Mucosa of descending colon (tissue), 3 donors: ENCODE measurements around the gene ZNF813. TPM values are rescaled to one million over a fixed set of nuclear protein-coding genes. Genes with fewer than 3 reads are reported as not detected.

Source experiments
- ATAC-seq: fragments of 200-7000 bp; cut with Tn5 transposase; one replicate; pipeline ENCODE4 v1.9.1; 2020; ENCODE audit warnings: mild to moderate bottlenecking, moderate library complexity
- DNase-seq, 3 donors: peaks; one replicate each; pipeline ENCODE4 v3.0.0-alpha.2; 2020
- H3K36me3 ChIP-seq: fragments of 200-600 bp; one replicate; pipeline ENCODE4 v1.8.0; 2021; ENCODE audit warnings: low read depth, mild to moderate bottlenecking
- H3K4me1 ChIP-seq: fragments of 200-600 bp; one replicate; pipeline ENCODE4 v1.8.0; 2021; ENCODE audit warnings: low read depth, mild to moderate bottlenecking
- H3K4me3 ChIP-seq: fragments of 200-600 bp; one replicate; pipeline ENCODE4 v1.8.0; 2021; ENCODE audit warnings: mild to moderate bottlenecking
- H3K9me3 ChIP-seq: fragments of 200-600 bp; one replicate; pipeline ENCODE4 v1.8.0; 2021; ENCODE audit warnings: mild to moderate bottlenecking
- CTCF ChIP-seq: fragments of 200-600 bp; IDR thresholded peaks from one replicate; pipeline ENCODE4 v1.8.0; 2022; ENCODE audit warnings: antibody characterized with exemption, mild to moderate bottlenecking
- intact Hi-C, 2 donors: fragments of 100-400 bp; cut with DNase I in 1 of 2; cut with micrococcal nuclease in 1 of 2; formaldehyde crosslinking; loops; one replicate each; pipeline versions ENCODE4 v1.11.0 to v1.11.1; 2022; cut with DNase I, micrococcal nuclease
- total RNA-seq, 3 donors: library from RNA; stranded (reverse); fragmentation: NEBNext Ultra II Directional in 2 of 3; extraction: Animal tissue kit (Norgen Biotek cat#: 25700) in 2 of 3; gene quantifications; one replicate each; pipeline versions ENCODE4 v1.2.1 to v1.2.4, GENCODE V29; 2021 to 2023
- donor health status: DM: no; HTN: no; CAD: no; lungs with moderate emphysema.
- donor health status: DM: no; HTN: no; CAD: no.
- donor health status: DM: no; HTN: yes; CAD: no.

Gene ZNF813
- total RNA-seq, 3 donors from 2014 or later, result 3.7 to 4.5 (median 4.1) TPM

DNA sequence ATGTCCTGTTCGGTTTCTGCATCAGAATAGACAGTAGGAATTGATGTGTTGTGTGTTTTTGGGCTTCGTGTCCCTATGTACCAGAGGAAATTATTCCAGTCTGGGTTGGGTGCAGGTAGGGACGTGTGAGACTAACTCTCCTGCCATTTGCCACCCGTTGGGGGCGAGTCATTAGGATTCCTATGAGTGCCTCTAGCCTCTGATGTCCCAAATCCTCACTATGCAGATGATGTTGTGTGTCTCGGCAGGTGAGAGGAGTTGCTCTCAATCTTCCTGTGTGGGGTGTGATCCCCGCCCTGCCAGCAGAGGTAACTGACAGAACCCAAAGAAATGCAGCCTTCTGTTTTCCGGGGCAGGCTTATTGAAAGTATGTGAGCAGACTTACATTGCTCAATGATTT lies 39.2 kb downstream of the ZNF813 start:
- Histone ChIP-seq H3K4me3 (no peak overlapping the region), H3K9me3 (no peaks in the 10 kb centered on the region), H3K4me1 (no peaks in the 10 kb centered on the region), H3K36me3 (no peaks in the 10 kb centered on the region)
- no peak for TF ChIP-seq CTCF
- DNase-seq, result no peak
- intact Hi-C loops, result no loop called here
- ATAC-seq, result no peak

DNA sequence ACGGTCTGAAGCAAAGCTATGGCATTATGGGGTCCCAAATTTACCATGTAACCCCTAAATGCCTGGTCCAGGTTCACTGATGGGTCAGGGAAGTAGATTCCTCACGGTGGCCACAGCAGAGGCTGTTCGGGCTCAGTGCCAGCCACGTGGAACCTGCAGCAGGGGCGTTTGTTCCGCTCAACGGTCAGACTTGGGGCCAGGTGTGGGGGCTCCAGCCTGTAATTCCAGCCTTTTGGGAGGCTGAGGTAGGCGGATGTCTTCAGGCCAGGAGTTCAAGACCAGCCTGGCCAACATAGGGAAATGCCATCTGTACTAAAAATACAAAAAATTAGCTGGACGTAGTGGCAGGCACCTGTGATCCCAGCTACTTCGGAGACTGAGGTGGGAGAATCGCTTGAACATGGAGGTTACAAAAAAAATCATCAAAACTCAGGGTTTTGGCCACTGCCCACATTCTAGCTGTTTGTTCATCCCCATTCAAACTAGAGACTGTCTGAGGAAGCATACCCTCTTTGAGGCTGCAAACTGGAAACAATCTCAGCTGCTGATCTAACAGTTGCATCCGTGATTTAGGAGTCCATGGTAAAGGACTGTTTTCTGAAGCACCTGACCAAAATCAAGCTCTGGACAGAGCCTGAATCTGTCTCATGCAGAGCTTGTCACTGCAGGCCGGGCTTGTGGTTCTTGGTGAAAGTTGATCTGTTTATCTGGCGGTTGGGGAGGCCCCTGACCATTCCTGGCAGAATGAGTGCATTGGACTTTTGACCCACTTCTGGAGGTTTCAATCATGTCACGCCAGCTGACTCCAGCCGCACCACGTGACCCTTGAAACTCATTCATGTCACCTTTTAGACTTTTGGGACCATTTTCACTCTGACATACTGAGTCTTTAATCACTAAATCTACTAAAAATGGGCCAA lies 40.2 kb downstream of the ZNF813 start:
- no peaks in the 10 kb centered on the region for H3K4me1 ChIP-seq
- no peak for TF ChIP-seq CTCF
- no peak for DNase-seq
- H3K9me3 ChIP-seq, result no peaks in the 10 kb centered on the region
- intact Hi-C loops, result no loop called here
- no peak overlapping the region for H3K4me3 ChIP-seq
- no peaks in the 10 kb centered on the region for H3K36me3 ChIP-seq
- ATAC-seq, result no peak

DNA sequence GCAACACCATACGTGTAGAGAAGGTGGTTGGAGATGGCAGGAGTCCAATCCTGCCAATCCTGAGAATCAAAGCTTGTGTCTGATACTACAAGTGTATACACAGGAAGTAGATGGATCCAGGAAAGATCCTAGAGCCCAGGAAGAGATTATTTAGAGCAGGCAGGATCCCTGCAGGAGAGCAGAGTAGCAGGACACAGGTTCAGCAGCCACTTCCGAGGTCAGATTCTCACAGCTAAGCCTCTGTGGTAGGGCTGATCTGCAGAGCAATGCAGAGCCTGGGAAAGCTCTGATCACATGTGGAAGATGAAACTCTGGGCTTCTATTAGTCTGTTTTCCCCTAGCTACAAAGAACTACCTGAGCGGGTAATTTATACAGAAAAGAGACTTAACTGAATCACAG lies 41.9 kb downstream of the ZNF813 start:
- no peaks in the 10 kb centered on the region for H3K4me1 ChIP-seq
- TF ChIP-seq CTCF, result no peak
- H3K36me3 ChIP-seq, result no peaks in the 10 kb centered on the region
- H3K9me3 ChIP-seq, result no peaks in the 10 kb centered on the region
- DNase-seq (no peak), ATAC-seq (no peak)
- intact Hi-C loops, result no loop called here
- no peak overlapping the region for H3K4me3 ChIP-seq

GRCh38 chr19:53509845-53510244 lies 42.3 kb downstream of the ZNF813 start:
- intact Hi-C loops, result no loop called here

DNA sequence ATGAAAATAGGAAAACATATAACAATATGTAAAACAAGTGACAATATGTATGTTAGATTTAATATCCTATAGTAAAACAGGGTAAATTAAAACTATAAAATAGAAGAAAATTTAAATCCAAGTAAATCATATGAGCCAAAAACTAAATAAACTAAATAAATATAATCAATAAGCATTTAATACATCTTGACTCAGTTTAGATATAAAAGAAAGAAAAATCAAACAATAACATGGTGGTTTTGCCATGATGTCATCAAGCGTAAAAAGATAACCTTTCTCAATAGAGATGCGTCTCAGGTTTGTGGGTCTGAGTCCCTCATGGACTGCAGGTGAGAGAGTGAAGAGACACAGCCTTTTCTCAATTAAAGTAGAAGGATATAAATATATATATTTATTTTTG lies 43.8 kb downstream of the ZNF813 start:
- Histone ChIP-seq H3K36me3 (no peaks in the 10 kb centered on the region), H3K4me1 (no peaks in the 10 kb centered on the region), H3K4me3 (no peak overlapping the region), H3K9me3 (no peaks in the 10 kb centered on the region)
- ATAC-seq (no peak), DNase-seq (no peak)
- no peak for TF ChIP-seq CTCF
- intact Hi-C loops, result no loop called here

More at GRCh38 chr19:53509845-53510244, 42.3 kb downstream of the ZNF813 start:
- Histone ChIP-seq H3K36me3 (no peaks in the 10 kb centered on the region), H3K4me3 (no peak overlapping the region), H3K9me3 (no peaks in the 10 kb centered on the region), H3K4me1 (no peaks in the 10 kb centered on the region)
- DNase-seq (no peak), ATAC-seq (no peak)
- no peak for TF ChIP-seq CTCF
